Measurements from ENCODE around the gene ERCC1.

DNA sequence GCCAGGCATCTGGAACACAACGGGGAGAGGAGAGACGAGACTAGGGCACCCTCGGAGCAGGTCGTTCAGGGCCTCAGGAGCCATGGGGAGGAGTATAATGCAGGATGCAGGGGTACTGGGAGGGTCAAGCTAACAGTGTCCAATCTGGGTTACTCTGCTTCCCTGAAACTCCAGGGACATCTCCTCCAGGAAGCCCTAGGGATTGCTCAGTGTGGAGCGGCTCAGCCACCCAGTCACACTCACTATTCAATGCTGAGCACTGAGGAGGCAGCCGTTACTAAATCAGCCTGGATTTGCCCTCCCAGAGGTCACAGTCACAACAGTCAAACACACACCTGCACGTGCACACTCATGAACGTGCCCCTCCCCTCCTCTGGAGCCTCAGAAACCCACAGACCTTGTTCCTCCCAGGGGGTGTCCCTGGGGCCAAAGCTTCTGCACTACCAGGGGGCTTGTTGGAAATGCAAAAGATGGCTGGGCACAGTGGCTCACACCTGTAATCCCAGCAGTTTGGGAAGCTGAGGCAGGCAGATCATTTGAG, 37.2 kb upstream of the ERCC1 start:
- no peak for TF ChIP-seq POLR2A (IDR thresholded peaks at IDR 0.05; ENCODE audit: borderline replicate concordance, extremely low read depth, insufficient read depth, insufficient read length)
- TF ChIP-seq, protein P1, sequence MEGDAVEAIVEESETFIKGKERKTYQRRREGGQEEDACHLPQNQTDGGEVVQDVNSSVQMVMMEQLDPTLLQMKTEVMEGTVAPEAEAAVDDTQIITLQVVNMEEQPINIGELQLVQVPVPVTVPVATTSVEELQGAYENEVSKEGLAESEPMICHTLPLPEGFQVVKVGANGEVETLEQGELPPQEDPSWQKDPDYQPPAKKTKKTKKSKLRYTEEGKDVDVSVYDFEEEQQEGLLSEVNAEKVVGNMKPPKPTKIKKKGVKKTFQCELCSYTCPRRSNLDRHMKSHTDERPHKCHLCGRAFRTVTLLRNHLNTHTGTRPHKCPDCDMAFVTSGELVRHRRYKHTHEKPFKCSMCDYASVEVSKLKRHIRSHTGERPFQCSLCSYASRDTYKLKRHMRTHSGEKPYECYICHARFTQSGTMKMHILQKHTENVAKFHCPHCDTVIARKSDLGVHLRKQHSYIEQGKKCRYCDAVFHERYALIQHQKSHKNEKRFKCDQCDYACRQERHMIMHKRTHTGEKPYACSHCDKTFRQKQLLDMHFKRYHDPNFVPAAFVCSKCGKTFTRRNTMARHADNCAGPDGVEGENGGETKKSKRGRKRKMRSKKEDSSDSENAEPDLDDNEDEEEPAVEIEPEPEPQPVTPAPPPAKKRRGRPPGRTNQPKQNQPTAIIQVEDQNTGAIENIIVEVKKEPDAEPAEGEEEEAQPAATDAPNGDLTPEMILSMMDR (IDR thresholded peaks at IDR 0.05 in 2 of 3, conservative IDR thresholded peaks at IDR 0.05 in 1 of 3; ENCODE audit: borderline replicate concordance in 1 of 3, insufficient read depth in 1 of 3, low read depth in 2 of 3, low read length in 2 of 3) = no peak
- TF ChIP-seq EZH2 (IDR thresholded peaks at IDR 0.05) = no peak
- TF ChIP-seq, protein P2, sequence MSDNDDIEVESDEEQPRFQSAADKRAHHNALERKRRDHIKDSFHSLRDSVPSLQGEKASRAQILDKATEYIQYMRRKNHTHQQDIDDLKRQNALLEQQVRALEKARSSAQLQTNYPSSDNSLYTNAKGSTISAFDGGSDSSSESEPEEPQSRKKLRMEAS (IDR thresholded peaks at IDR 0.05) = no peak
- TF ChIP-seq, protein P3, sequence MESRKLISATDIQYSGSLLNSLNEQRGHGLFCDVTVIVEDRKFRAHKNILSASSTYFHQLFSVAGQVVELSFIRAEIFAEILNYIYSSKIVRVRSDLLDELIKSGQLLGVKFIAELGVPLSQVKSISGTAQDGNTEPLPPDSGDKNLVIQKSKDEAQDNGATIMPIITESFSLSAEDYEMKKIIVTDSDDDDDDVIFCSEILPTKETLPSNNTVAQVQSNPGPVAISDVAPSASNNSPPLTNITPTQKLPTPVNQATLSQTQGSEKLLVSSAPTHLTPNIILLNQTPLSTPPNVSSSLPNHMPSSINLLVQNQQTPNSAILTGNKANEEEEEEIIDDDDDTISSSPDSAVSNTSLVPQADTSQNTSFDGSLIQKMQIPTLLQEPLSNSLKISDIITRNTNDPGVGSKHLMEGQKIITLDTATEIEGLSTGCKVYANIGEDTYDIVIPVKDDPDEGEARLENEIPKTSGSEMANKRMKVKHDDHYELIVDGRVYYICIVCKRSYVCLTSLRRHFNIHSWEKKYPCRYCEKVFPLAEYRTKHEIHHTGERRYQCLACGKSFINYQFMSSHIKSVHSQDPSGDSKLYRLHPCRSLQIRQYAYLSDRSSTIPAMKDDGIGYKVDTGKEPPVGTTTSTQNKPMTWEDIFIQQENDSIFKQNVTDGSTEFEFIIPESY (IDR thresholded peaks at IDR 0.05; ENCODE audit: extremely low read depth, insufficient replicate concordance, low read length) = no peak
- TF ChIP-seq, protein P4, sequence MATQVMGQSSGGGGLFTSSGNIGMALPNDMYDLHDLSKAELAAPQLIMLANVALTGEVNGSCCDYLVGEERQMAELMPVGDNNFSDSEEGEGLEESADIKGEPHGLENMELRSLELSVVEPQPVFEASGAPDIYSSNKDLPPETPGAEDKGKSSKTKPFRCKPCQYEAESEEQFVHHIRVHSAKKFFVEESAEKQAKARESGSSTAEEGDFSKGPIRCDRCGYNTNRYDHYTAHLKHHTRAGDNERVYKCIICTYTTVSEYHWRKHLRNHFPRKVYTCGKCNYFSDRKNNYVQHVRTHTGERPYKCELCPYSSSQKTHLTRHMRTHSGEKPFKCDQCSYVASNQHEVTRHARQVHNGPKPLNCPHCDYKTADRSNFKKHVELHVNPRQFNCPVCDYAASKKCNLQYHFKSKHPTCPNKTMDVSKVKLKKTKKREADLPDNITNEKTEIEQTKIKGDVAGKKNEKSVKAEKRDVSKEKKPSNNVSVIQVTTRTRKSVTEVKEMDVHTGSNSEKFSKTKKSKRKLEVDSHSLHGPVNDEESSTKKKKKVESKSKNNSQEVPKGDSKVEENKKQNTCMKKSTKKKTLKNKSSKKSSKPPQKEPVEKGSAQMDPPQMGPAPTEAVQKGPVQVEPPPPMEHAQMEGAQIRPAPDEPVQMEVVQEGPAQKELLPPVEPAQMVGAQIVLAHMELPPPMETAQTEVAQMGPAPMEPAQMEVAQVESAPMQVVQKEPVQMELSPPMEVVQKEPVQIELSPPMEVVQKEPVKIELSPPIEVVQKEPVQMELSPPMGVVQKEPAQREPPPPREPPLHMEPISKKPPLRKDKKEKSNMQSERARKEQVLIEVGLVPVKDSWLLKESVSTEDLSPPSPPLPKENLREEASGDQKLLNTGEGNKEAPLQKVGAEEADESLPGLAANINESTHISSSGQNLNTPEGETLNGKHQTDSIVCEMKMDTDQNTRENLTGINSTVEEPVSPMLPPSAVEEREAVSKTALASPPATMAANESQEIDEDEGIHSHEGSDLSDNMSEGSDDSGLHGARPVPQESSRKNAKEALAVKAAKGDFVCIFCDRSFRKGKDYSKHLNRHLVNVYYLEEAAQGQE (IDR thresholded peaks at IDR 0.05; ENCODE audit: low read depth) = no peak
- TF ChIP-seq CEBPB (IDR thresholded peaks at IDR 0.05; ENCODE audit: low read depth) = no peak
- no peak for TF ChIP-seq RAD21 (IDR thresholded peaks at IDR 0.05; ENCODE audit: low read depth)
